Inflammatory macrophage treated with lipopolysaccharide for 4 hours (primary cell): Measurements from ENCODE around the gene PRMT1.
A peak's percentile ranks its signal among the peaks of the same experiment; 100 is the strongest.
"Not testable (repeated sequence)": the region's sequence is repeated elsewhere in the genome, so short reads cannot be mapped to it uniquely, and the experiment has no call there.

Source experiments
- DNase-seq: peaks from one replicate; pipeline ENCODE4 v3.0.0-alpha.2; 2020

PRMT1 gene

DNA sequence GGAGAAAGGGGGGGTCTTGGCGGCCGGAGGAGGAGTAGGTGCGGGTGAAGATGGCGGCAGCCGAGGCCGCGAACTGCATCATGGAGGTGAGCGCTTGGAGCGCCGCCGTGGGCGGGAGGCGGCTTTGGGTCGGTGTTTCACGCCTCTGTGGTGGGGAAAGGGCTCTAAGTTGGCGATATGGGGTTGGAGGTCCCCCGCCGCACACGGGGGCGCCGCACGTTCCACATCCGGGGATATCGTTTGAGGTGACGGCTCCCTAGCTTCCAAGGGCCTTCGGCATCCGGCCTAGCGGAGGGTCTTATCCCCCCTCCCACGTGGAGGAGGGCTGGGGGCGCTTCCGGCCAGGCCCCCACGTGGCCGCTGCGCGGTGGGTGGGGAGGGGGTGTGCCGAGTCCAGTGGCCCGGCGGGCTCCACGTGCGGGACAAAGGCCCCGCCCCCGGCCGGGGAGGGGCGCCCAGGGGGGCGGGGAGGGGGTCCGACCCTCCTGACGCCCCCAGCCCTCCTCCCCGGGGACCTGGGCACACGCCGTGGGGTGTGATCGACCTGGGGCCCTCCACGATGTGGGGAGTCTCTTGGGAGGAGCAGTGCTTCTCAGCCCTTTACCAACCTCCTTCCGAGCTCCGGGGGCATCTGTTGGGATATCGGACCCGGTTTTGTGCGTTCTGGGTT is at the start of gene PRMT1:
PRMT1 (plus strand) TSS at position 41 of the 670 bp plus-strand sequence; CDS start at position 51, 10 bp downstream.
- no peak for DNase-seq

DNA sequence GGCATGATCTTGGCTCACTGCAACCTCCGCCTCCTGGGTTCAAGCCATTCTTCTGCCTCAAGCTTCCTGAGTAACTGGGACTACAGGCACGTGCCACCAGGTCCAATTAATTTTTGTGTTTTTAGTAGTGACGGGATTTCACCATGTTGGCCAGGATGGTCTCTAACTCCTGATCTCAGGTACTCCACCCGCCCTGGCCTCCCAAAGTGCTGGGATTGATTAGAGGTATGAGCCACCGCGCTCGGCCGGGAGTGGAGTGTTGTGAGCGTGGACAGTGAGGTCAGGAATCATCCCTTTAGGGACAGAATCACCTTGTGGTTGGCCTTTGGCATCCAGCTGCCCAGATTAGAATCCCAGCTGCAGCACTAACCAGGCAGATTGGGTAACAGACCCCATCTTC is 47.4 kb upstream of the PRMT1 start:
- no peak for DNase-seq

DNA sequence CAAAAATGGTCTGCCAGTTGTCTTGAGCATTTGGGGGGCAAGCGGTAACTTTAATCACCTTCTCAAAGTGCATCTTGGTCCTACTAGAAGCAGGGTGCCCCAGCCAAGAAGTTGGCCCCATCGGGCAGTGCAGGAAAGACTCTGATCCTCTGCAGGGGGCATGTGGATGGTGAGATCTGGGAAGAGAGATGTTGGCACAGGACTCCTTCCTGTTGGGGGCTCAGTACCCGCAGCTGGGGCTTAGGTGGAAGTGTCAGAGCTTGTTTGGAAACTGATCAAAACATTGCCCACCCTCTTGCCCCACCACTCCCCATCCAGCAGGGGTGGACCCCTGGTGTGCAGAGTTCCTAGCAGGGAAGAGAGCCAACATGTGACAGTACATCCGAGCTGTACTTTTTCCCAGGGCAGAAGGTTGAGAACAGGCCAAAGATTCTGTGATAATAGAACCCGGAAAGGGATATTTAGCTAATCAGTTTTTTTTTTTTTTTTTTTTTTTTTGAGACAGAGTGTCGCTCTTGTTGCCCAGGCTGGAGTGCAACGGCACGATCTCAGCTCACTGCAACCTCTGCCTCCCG is 46.0 kb upstream of the PRMT1 start:
- no peak for DNase-seq

DNA sequence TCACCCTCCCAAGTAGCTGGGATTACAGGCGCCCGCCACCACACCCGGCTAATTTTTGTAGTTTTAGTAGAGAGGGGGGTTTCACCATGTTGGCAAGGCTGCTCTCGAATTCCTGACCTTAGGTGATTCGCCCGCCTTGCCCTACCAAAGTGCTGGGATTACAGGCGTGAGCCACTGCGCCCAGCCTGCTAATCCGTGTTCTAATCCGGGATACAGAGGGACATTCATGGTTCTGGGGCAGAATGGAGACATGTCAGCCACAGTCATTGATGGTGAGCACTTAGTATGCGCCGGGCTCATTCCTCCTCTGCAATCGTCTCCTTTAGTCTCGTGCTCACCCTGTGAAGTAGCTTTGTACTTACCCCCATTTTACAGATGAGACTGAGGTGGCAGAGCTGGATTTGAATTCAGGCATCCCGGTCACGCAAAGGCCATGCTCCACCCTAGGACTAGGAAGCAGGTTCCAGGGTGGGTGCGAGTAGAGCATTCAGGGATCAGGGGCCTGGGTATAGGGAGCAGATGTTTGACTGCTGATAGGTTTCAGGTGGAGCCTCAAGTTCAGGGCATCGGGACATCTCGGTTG is 45.4 kb upstream of the PRMT1 start:
- no peak for DNase-seq

DNA sequence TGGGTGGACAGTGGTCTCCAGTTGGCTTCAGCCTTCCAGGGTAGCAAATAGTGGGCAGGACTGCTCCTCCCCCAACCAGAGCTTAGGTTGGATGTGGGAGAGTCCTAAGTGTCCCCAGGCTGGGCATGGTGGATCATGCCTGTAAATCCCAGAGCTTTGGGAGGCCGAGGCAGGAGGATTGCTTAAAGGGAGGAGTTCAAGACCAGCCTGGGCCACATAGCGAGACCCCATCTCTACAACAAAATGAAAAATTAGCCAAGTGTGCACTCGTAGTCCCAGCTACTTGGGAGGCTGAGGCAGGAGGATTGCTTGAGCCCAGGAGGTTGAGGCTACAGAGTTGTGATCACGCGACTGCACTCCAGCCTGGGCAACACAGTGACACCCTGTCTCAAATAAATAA is 44.5 kb upstream of the PRMT1 start:
- DNase-seq, result no peak

DNA sequence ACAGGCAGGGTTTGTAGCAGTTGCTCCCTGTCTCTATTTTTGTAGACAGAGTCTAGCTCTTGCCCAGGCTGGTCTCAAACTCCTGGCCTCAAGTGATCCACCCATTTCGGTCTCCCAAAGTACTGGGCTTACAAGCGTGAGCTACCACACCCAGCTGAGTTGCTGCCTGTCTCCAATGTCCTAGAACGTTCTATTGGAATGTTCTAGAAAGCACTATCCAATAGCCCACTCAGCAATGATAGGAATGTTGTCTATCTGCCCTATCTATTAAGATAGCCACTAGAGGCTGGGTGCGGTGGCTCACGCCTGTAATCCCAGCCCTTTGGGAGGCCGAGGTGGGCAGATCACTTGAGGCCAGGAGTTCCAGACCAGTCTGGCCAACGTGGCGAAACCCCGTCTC is 43.8 kb upstream of the PRMT1 start:
- DNase-seq, result not testable (repeated sequence)

DNA sequence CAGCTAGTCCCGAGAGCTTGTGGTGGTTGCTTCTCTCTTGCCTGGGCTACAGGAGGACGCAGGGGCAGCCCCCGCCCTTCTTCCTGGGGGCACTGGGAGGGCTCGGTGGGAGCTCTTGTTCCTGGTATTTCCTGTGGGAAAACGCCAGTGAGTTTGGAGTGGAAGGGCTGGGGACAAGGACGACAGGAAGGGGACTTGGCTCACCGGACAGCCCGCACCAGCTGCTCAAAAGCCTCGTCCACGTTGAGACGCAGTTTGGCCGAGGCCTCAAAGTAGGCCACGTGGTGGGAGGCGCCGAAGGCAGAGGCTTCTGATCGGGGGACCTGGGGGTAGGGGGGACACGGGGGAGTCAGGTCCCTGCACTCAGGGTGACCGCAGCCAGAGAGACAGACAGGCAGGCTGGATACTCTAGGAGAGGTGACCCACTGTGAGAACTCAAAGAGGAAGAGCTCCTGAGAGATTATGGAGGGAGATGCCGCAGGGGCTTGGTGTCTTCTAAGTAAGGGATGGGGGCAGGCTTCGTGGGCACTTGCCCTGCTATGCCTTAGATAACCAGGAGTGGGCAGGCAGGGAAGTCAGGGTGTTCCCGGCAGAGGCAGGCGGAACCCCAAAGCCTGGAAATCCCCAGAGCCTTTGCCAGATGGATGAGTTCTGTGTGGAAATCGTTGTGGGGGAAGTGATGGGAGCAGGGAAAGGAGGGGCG is 41.4 kb upstream of the PRMT1 start:
- peak; percentile 34 for DNase-seq

DNA sequence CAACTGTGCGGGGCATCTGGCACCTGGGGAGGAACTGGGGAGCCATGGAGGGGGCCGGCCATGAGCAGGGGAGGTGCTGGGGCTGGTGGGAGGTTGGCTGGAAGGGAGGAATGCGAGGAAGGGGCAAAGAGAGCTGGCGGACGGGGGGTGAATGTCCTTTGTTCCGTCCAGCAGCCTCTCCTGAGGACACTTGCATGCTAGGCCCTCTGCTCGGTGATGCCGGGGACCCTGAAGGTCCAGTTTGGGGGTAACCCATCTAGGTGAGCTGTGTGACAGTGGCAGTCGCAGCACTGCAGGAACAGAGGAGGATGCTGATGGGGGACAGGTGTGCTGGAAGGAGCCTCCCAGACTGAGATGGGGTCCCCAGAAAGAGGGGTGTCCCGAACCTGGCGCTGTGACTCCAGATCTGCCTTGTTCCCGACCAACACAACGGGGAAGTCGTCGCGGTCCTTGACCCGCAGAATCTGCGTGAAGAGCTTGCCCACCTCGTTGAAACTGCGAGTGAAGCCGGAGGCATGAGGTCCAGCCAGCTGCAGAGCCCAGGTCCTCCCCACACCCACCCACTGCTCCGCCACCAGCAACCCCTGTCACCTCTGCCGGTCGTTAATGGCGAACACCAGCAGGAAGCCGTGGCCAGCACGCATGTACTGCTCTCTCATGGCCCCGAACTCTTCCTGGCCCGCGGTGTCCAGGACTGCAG is 40.7 kb upstream of the PRMT1 start:
- DNase-seq, result no peak

DNA sequence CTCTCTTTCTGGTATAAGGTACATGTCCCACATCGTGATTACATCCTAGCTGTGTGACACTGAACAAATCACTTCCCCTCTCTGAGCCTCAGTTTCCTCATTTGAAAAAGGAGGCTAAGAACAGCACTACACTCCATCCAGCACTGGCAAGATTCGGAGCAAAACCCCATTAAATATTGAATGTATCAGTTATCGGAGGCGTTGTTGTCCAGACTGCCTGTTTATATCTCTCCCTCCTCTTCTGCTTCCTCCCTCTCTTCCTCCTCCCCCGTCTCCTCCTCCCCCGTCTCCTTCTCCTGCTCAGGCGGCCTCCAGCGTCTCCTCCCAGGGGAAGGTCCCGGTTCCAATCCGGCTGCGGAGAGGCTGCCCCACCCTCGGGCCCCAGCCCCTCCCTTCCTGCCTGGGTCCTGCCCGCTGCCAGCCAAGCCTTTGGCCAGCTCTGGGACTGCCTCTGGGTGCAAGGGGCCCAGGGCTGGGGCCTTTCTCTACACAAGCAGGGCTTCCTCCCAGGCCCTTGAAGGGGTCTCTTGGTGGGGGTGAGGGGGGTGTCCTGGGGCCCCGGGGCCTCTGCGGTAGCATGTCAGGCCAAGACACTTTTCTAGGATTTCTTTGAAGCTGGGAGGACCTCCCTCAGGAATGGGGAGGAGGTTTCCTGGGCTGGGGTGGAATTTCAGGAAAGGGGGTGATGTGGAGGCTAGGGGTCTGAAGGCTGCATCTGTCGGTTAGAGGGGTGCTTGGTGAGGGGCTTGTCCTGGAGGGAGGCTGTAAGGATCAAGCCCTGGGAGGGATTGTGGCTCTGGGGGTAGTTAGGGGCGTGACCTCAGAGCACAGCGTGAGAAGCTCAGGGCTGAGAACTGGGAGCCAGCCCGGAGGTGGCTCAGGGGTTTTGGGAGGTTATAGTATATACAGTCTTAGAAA is 39.0 kb upstream of the PRMT1 start:
- DNase-seq, result peak; percentile 71

DNA sequence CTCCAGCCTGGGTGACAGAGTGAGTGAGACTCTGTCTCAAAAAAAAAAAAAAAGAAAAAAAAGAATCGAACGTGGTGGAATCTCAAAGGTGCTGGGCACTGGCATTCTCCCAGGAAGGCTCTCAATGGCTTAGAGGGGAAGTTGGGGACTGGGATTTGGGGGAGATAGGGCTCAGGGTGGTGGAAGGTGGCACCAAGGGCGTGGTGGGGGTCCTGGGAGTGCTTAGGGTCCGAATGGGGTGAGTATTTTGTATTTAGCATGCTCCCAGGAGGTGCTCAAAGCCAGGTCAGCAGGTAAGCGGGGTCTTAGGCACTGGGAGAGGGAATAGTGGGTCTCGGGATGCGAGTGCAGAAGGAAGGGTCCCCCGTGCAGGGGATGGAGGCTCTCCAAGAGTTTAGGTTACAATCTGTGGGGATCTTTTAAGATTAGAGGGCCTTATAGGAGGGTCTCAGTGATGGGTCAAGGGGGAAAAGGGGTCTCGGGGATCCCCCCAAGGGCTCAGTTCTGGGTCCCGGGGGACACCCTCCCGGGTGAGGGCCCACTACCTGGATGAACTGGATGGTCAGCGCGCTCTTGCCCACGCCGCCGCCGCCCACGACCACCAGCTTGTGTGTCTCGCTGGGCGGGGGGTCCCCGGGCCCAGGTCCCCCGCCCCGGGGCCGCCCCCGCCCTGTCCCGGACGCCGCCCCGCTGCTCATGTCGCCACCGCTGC is 37.5 kb upstream of the PRMT1 start:
- DNase-seq, result no peak

DNA sequence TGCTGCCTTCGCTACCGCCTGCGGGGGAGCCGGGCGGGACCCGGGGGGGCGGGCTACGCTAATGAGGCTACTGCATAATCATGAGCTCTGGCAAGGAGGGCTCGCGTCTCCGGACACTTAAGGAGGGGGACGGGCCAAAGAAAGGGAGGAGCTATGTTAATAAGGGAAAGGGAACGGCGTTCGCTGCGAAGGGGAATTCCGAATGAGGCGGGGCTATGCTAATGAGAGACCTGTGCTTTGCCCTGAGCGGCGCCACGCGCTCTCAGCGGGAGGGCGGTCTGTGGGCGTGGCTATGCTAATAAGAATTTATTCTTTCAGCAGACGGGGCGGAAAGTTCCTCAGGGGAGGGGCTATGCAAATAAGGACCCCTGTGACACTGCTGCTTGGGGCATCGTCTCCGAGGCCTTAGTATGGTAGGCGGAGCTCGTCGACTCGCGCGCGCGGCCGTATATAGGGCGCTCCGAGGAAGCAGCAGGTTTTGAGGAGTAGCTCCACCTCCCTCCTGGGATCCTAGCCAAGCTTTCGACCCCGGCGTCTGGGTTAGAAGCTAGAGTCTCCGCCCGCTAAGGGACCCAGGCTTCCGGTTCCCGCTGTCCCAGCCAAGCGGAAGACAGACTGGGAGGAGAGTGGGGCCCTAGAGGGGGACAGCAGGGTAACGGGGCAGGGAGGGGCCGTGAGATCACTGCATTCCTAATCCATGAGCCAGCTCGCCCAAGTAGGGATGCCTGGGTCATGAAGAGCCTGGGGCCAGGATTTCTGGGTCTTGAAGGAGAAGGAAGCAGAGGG is 36.8 kb upstream of the PRMT1 start, which contains the start of gene RRAS:
RRAS (minus strand) TSS at position 31 of the 786 bp plus-strand sequence. CDS start 45 bp downstream, outside the sequence.
- peak; percentile 100 for DNase-seq

DNA sequence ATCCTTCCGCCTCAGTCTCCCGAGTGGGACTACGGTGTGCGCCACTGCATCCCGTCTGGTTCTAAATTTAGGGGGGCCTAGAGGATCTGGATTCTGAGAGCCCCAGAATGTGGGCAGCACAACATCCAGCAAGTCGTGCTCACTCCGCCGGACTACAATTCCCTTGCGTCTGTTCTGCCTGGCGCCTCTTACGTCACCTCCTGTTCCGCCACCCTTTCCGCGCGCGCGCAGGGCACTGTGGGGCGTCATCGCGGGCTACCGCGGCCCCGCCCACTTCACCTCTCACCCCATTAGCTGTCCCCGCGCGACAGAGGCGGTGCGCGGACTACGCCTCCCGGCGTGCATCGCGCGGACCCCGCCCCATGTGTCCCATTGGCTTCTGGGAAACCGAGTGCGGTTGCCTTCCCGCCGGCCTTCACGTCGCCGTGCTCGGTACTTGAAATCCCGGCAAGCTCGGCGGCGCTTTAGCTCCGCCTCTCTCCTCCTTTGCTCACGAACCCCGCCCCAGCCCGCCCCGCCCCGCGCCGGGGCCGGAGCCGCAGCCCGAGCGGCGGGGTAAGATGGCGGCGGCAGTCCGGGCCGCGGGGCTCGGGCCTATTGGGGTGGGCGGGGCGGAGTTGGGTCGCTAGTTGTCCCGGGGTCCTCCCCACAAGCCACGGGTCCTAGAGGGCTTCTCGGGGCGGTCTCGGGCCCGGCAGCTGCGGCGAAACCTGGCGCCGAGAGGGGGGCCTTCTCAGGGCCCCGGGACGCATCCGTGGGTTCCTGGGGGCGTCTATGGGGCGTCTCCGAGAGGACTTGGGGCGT is 35.2 kb upstream of the PRMT1 start, which contains the start of gene SCAF1:
SCAF1 (plus strand) TSS at position 522 of the 804 bp plus-strand sequence. CDS start 2,818 bp downstream, outside the sequence.
- DNase-seq, result peak; percentile 100

DNA sequence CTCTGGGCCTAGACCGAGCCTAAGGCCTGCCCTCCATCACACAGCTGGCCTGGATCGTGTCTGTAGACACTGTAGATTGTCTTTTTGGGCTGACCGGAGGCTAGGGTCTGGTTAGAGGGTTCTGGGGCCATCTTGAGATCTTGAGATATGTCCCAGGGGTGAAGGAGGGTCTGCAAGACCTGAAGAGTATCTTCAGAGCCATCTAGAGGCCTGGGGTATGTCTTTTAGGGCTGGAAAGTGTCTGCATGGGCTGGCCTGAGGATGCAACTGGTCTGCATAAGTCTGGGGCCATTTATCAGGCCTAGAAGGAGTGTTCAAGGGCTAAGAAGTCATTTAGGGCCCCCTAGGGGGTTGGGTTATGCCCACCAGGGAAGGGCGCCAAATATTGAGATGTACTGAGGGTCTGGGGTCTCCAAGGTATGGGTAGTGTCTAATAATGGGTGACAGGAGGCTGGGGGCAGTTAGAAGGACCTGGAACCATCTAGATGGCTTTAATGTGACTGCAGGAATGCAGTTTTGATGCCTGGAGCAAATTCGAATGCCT is 34.5 kb upstream of the PRMT1 start:
- DNase-seq, result peak; percentile 8

DNA sequence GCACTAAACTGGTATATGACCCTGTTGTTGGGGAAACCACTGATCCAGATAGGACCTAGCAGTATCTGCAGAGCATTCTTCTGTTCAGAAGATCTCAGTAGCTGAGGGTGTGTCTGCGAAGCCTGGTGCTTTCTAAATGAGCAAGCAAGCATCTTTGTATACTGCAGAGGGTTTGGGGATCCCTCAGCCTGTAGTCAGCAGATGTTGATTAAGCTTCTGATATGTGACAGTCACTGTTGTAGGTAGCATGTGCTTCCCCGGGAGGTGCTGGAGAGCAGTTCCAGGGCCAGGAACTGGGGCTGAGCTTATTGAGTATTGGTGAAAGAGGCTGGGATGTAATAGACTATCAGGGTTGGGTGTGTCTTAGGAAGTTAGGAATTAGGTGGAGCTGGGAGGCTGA is 33.6 kb upstream of the PRMT1 start:
- DNase-seq, result no peak

DNA sequence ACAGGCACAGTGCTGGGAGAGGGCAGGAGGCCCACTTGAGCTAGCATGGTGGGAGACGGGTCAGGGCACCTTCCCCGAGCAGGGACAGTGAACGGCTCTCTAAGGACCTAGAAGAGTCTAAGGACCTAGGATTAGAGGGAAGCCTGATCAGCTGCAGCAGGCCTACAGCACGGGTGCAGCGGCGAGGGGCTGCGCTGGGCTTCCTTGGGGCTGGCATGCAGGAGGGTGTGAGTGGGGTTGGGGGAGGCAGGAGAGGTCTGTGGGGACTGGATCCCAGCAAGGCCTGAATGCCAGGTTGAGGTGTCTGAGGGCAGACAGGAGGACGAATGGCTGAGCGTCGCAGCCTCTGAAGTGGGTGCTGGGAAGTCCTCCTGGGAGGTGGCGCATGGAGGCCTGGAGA is 31.5 kb upstream of the PRMT1 start:
- DNase-seq, result no peak

DNA sequence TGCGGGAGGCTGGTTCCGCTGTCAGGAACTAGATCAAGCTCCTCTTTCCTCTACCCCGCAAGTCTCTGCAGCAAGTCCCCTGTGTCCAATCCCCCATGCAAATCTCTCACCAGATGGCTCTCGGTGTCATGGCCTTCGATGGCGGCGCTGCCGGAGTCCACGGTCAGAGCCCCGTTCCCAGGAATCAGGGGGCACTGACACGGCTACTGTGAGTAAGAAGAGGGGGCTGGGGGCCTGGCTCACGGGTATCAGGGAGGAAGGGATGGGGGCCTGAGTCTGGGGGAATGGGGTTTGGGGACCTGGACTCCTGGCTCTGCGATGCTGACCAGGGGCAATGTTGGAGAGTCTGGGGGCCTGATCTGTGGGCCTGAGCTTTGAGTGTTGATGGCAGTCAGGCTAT is 31.1 kb upstream of the PRMT1 start:
- no peak for DNase-seq

DNA sequence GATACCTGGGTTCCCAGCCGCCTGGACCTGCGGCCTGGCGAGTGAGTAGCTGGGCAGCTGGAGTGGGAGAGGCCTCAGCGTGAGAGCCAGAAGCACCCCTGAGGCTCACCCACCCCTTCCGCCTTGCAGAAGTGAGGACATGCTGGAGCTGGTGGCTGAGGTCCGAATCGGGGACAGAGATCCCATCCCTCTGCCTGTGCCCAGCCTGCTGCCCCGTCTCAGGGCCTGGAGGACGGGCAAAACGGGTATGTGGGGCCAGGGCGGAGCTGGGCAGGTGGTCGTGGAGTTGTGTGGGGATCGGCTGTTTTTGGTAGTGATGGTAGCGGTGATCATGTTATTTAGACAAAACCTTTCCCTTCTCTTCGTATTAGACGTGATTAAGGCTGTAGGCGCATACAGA is 30.5 kb upstream of the PRMT1 start:
- no peak for DNase-seq

DNA sequence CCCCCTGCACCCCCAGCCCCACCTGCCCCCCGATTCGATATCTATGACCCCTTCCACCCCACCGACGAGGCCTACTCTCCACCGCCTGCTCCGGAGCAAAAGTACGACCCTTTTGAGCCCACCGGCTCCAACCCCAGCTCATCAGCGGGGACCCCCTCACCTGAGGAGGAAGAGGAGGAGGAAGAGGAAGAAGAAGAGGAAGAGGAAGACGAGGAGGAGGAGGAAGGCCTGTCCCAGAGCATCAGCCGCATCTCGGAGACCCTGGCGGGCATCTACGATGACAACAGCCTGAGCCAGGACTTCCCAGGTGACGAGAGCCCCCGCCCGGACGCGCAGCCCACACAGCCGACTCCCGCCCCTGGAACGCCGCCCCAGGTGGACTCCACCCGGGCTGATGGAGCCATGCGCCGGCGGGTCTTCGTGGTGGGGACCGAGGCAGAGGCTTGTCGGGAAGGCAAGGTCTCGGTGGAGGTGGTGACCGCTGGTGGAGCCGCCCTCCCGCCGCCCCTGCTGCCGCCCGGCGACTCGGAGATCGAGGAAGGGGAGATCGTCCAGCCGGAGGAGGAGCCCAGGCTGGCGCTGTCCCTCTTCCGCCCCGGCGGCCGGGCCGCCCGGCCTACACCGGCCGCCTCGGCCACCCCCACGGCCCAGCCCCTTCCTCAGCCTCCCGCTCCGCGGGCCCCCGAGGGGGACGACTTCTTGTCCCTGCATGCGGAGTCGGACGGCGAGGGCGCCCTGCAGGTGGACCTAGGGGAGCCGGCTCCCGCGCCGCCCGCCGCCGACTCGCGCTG is 25.8 kb upstream of the PRMT1 start:
- no peak for DNase-seq
